Left lobe of liver (tissue), 2 donors: Measurements from ENCODE around the gene UPF2. TPM values are rescaled to one million over a fixed set of nuclear protein-coding genes. Genes with fewer than 3 reads are reported as not detected.

Experiments
- ATAC-seq: fragments of 200-7000 bp; cut with Tn5 transposase; one replicate; pipeline ENCODE4 v1.9.1; 2020; ENCODE audit warnings: mild to moderate bottlenecking, moderate library complexity
- DNase-seq: peaks from one replicate; pipeline ENCODE4 v3.0.0-alpha.2; 2020; ENCODE audit warnings: low spot score
- total RNA-seq: library from RNA; stranded (reverse); gene quantifications from one replicate; pipeline ENCODE4 v1.2.1, GENCODE V29; 2021
- donor health status: DM: no; HTN: no; CAD: no; lungs with moderate emphysema.
- donor health status: DM: no; HTN: yes; CAD: no.

The UPF2 gene
- total RNA-seq, 1 donor from 2014 or later: 9.3 TPM

GRCh38 chr10:11885437-11886137 is 157.0 kb downstream of the UPF2 start:
- DNase-seq: no peak
- no peak for ATAC-seq

- peak; percentile 19 for ATAC-seq
- DNase-seq: no peak
These were observed 157.7 kb downstream of the UPF2 start for GRCh38 chr10:11884706-11885423.

GRCh38 chr10:11882646-11883375 is 159.8 kb downstream of the UPF2 start:
- DNase-seq (no peak), ATAC-seq (no peak)

- no peak for DNase-seq
These were observed 160.9 kb downstream of the UPF2 start for GRCh38 chr10:11881477-11882417.

GRCh38 chr10:11881030-11881476 is 161.6 kb downstream of the UPF2 start:
- ATAC-seq (no peak), DNase-seq (no peak)

More at GRCh38 chr10:11881477-11882417, 160.9 kb downstream of the UPF2 start:
- ATAC-seq: peak; percentile 71

GRCh38 chr10:11880151-11881029 is 162.2 kb downstream of the UPF2 start:
- ATAC-seq (no peak), DNase-seq (no peak)

GRCh38 chr10:11879387-11880094 is 163.1 kb downstream of the UPF2 start:
- ATAC-seq: no peak
- no peak for DNase-seq

- DNase-seq: no peak
- no peak for ATAC-seq
These were observed 163.8 kb downstream of the UPF2 start for GRCh38 chr10:11878776-11879175.

GRCh38 chr10:11877591-11877905 is 165.1 kb downstream of the UPF2 start:
- ATAC-seq (no peak), DNase-seq (no peak)

- ATAC-seq: no peak
These were observed 165.6 kb downstream of the UPF2 start for GRCh38 chr10:11876805-11877590.

GRCh38 chr10:11876324-11876723 is 166.3 kb downstream of the UPF2 start:
- DNase-seq (no peak), ATAC-seq (no peak)

More at GRCh38 chr10:11876805-11877590, 165.6 kb downstream of the UPF2 start:
- no peak for DNase-seq

GRCh38 chr10:11875494-11876281 is 166.9 kb downstream of the UPF2 start:
- peak; percentile 95 for DNase-seq
- ATAC-seq: peak; percentile 84

- peak; percentile 54 for ATAC-seq
- DNase-seq: peak; percentile 77
These were observed 167.8 kb downstream of the UPF2 start for GRCh38 chr10:11874568-11875493.

- DNase-seq (no peak), ATAC-seq (no peak)
These were observed 171.1 kb downstream of the UPF2 start for GRCh38 chr10:11871466-11871865.

- ATAC-seq (no peak), DNase-seq (no peak)
These were observed 171.7 kb downstream of the UPF2 start for GRCh38 chr10:11870900-11871400.

- ATAC-seq (no peak), DNase-seq (no peak)
These were observed 172.2 kb downstream of the UPF2 start for GRCh38 chr10:11870461-11870780.
